Left kidney (tissue), 2 donors: ENCODE results near the gene TGFBR2. TPM values are rescaled to one million over a fixed set of nuclear protein-coding genes. Genes with fewer than 3 reads are reported as not detected.
"Not testable (repeated sequence)": the region's sequence is repeated elsewhere in the genome, so short reads cannot be mapped to it uniquely, and the experiment has no call there.

Source experiments
- DNase-seq: peaks from one replicate; pipeline ENCODE4 v3.0.0-alpha.2; 2013
- polyA plus RNA-seq: library from polyadenylated mRNA; unstranded; fragments of 120-200 nt; gene quantifications from one replicate; pipeline ENCODE4 v1.2.1, GENCODE V29; 2013; ENCODE audit not compliant: insufficient read length

TGFBR2 gene
- polyA plus RNA-seq, 1 donor, result 93.2 TPM

DNA sequence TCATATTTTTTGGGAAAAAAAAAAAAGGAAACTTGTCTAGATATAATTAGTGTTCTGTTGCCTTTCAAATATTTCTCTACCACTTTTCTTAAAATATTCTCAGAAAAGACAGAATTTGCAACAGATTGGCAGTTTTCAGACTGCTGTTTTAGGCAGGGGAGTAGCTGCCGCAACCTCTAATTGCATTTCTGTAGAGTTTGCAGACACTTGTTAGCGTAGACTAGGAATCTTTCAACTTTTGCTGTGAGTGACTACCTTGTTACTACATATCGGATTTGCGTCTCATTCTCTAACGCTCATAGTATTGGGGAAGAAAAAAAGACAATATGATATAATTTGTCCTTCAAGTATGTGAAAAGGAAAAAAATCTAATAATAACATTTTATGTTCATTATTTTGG is 10.7 kb downstream of the TGFBR2 start:
- no peak for DNase-seq

DNA sequence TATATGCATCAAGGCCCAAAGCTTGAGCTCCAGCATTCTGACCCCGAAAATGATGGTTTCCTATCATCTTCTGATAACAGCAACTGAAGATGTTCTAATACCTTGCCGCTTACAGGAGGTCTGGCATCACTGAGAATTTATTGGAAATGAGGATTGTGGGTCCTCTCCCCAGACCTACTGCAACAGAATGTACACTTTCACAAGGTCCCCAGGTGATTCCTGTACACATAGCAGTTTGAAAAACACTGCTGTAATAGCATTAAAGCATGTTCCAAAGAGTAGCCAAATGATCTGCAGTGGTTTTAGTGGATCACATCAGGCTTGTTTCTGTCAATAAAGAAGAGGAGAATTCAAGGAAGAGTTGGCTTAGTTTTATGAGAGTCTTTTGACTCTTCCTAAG is 11.3 kb downstream of the TGFBR2 start:
- no peak for DNase-seq

DNA sequence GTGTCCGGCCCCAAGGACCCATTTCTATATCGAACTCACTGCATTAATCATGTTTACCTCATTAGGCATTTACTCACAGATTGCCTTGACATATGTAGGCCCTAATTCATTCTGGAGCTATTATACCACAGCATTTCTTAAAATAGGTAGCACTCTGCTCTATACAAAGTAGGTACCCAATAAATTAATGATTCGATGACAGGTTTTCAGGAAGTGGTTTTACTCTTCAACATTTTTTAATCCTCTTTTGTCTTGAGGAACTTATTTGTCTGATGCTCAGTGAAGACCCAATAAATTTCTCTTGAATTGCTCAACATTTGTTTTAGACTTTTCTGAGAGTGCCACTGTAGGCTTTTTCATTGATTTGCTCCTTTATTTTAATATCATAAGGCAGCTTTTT is 12.1 kb downstream of the TGFBR2 start:
- DNase-seq, result no peak

DNA sequence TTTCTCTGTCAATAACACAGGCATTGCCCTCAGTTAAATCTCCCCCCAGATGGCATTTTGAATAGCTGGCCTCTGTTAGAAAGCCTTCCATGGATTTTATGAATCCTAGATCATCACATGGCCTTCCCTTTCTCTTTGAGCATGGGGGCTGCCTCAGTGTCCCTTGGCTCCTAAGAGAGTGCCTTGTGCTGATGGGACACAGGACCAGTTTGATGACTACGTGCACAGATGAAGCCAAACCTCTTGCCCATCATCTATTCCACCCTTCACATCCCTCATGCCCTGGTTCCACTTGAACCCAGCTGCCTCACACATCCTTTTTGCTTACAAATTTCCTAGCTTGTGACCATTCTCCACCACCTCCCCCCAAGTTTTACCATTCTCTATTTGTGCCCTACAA is 12.9 kb downstream of the TGFBR2 start:
- no peak for DNase-seq

DNA sequence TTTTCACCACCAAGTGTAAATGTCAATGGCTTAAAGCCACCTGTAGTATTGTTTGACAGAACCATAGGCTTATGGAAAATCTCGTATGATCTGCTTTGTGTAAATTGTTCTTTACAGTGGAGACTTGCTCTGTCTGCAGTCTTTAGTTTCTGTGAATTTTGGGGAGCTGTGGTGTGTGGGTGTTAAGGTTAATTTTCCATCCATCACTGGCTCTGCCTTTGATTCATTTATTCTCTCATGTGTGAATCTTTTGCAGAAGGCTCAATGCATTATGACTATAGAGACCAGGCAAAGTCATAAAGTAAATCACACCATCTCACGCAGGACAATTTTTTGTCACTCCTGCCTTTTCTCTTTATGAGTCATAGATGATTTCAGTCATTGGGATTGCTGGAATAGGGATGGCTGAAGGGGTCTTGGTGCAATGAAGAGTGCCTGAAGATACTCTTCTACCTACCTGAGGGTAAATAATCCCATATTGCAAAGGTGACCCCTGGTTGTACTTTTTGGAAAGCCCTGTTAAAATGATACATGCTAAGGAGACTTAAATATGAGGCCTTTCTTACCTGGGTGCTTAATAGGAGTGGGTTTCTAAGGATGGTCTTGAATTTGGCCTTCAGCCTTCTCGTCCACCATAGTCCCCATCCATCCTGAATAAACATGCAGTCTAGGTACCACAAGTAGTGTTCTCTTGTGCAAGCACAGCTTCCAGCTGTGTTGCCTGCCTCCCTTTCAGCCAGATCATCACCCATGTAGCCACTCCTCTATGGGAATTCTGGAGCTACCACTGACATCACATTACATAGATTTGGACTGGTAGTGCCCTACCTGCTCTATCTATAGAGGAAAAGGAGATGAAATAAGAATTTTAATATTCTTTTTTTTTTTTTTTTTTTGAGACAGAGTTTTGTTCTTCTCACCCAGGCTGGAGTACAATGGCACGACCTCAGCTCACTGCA is 14.3 kb downstream of the TGFBR2 start:
- DNase-seq, result no peak

DNA sequence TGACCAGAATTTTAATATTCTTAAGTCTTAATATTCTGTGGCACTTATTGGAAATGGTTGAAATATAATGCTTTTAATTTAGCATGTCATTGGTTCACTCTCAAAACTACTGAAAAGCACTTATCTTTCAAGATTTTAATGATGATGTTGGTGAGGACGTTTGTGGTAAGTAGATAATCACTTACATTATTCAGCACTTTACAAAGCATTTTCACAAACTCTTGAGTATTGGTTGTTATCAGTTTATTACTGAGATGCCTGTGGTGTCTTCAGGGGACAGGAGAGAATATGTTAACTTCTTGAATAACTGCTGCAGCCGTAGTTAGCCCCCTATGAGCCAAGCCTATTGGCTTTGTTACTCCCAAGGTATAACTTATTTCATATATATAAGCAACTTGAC is 15.2 kb downstream of the TGFBR2 start:
- no peak for DNase-seq

DNA sequence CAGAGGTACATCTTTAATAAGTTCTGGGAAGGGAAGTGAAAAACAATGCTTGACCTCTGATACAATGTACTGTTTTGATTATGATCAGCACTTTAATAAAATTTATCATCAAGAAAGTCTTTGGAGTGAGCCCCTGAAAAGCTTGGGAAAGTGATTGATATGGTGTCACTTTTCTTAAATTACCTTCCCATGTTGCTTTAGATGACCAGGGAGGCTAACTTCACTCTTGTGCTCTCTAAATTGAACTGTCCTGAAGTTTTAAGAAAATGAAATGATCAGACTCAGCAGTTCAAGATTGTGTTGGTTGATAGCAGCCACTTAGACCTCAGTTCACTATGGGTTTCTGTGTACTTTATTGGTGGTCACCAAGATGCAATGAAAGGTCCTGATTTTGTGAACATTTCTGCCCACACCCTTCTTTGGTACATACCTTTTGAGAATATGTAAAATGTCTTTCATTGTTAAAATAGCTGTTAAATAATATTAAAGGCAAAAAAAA is 15.7 kb downstream of the TGFBR2 start:
- no peak for DNase-seq

DNA sequence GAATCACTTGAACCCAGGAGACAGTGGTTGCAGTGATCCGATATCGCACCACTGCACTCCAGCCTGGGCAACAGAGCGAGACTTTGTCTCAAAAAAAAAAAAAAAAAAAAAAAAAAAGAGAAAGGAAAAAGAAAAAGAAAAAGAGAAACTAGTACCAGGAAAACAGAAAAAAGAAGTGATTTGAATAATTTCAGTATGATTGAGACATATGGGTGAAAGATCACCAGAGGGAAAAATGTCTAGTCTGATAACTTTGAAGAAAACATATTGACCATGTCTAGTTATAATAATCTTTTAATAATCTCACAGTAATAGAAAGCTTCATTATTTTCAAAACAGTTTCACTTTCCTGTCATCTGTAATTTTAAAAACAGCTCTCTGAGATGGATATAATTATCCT is 16.4 kb downstream of the TGFBR2 start:
- no peak for DNase-seq

DNA sequence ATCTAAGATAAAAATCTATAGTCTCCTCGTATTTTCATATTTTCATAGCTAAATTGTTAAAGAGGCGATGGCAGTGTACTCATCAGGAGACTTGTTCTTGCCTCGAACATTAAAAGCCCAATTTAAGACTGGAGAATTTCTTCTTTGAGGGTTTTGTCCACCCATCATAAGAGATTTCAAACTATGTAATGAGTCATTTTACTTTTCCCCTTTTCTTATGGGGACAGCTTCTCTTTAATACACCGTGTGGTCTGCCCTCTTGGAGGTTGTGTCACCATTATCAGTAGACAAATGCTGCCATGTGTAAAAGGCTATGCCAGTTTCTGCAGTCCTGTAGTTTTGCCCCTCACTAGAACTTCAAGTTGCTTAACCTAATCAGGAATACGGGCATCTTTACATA is 16.9 kb downstream of the TGFBR2 start:
- DNase-seq, result no peak

DNA sequence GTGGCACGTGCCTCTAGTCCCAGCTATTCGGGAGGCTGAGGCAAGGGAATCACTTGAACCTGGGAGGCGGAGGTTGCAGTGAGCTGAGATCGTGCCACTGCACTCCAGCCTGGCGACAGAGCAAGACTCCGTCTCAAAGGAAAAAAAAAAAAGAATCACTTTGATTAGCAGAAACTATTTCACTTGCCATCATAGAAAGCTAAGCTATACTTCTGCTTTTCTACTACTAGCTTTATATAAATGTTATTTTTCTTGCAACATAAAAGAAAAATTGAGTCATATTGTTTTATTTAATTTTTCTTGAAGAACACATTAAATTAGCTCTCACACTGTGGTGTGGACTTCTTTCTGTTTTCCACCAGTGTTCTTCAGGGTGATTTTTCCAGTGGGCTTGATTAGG is 18.1 kb downstream of the TGFBR2 start:
- DNase-seq, result not testable (repeated sequence)

DNA sequence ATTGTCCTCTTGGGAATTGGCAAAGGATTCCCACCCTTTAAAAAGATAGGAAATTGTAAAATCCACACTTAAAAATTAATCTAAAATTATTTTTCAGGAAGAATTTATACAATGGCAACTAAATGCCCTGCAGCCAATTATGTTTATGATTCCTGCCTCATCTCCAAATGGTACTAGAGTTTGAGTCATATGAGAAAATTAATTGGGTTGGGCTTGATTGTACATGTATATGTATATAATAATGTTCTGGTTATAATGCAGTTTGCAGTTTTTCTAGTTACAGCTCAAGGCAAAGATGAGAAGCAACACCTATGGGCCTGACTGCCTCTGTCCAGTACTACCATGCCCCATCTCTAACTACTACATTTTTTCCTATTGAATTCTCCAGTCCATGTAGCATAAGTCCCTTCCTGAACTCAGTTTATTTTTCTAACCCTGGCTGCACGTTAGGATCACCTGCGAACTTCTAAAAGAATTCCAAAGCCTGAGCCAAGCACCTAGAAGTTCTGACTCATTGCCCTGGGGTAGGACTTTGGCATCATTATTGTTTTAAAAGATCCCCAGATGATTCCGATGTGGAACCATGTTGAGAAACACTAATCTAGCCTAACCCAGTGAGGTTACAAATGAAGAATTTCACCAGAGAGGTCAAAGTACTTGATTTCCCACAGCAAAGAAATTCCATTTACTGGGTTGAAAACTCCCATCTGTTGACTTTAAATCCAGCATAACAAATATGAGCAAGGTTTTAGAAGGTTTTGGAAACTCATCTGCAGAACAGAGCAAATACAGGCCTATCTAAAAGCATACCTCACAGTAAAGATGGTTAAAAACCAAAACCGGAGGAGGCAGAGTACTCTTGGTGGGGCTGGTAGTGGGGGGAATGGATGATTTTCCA is 19.4 kb downstream of the TGFBR2 start:
- DNase-seq, result no peak

DNA sequence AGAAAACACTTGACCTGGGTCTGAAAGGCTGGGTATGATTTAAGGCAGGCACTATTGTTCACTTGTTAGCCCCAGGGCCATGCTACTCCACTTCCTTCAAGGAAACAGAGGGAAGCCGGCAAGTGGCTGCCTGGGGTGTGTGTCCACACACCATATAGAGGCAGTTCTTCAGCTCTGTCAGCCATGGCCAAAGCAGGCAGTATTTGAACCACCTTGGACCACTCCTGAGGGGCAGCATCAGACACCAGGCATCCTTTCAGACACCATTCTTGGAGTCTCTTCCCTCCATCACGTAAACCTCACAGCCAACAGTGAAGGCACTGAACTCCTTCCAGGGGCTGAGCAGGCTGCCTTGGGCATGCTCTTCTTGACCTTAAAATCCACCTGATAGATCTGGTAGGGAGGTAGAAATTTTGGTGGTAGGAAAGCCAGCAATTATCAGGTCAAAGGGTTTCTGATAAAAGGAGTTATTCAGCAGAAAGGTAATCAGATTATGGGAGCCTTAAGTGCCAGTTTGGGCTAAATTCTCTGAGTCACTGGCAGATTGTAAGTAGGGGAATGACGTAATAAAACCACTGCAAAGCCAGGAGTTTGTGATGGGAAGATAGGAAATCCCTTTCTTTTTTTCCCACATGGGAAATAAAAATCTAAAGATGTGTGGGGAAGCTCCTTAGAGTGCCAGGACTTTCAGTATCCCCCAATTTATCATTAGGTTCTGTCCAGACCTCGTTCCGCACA is 20.2 kb downstream of the TGFBR2 start:
- no peak for DNase-seq

DNA sequence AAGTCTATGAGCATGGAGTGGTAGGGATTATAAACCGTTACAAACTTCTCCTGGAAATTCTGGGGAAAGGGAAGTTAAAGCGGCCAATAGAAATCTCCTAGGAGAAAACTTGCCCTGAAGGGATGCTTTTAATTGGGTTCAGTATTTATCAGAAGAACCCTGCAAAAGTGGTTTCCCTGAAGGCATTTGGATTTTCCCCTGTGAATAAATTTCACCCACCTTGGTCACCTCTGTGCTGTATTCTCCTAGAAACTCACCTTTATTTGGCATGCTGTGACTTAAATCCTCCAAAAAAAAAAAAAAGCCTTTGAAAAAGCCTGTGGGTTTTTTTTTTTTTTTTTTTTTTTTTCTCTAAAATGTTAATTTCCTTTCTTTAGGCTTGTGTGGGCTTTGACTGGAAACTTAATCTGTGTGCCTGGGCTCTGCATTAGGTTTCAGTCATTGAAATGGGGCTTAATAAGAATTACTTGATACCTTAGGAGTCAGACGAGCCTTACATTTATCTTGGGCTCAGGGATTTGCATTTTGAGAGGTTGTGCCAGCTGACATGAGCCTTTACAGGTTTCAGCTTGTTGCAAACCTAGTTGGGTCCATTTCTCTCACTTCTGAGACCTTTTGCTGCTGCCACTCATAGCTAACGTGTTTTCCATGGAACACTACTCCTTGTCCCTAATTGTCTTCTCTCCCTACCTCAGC is 22.0 kb downstream of the TGFBR2 start:
- DNase-seq, result no peak

DNA sequence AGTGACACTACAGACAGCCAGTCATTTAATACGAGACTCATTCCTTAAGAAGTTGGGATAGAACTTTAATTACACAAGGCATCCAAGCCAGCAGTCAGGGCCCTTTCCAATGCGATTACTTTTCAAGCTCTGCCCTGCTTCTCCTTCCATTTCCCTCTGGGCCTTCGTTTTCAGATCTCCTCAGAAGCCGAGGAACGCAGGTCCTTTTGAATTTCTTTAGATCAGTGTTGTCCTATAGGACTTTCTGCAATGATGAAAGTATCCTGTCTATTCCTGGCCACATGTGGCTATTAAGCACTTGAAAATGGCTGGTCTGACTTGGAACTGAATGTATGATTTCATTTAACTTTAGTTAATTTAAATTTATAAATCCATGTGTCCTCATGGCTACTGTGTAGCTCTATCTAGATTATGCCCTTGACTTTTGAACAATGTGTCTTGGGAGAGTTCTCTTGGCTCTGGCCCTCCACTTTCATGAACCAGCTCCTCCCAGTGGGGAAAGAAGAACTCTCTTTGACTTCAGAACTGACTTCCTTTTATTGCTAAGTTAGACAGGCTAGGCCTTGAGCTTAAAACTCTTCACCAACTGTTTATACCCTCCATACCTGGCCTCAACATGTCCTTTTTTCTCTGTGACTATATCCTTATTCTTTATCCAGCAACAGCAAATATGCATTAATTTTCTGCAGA is 22.6 kb downstream of the TGFBR2 start:
- DNase-seq, result no peak

DNA sequence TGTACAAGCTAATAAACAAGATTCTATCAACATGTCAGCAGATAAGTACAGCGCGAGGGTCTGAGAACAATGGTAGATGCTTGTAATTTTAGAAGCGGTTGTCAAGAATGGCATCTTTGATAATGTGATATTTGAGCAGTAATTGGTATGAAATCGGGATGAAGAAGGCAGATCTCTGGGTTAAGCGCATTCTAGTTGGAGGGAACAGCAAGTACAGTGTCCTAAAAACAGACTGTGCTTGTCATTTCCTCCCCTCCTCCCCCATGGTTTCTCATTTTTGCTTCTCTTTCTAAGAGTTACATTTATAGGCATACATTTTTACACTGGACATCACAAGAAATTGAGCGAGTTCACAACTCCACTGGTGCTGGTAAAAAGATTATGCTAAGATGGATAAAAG is 23.3 kb downstream of the TGFBR2 start:
- no peak for DNase-seq

DNA sequence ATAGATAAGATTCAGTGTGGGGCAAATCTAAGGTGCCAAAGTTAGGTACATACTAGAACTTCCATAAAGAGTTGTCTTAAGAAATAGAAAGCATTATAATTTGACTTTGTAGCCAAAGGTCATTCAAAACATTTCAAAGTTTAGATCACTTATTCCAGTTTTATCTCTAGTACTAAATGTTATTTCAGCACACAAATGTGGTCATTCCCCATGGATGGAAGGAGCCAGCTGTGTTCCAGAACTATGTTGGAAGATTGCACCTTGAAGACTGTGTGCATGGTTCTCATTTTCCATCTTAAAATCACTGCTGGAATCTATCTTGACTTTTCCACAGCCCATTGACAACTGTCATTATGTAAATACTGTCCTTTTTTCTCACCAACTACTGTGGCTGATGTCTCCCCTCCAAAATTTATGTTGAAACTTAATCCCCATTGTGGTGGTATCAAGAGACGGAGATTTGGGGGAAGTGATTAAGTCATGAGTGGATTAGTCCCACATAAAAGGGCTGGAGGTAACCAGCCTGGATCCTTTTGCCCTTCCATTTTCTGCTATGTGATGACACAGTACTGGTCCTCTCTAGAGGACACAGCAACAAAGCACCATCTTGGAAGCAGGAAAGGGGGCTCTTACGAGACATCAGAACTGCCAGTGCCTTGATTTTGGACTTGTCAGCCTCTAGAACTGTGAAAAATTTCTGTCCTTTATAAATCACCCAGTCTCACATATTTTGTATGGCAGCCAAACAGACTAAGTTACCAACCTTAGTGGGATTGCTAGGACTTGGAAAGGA is 24.0 kb downstream of the TGFBR2 start:
- no peak for DNase-seq

DNA sequence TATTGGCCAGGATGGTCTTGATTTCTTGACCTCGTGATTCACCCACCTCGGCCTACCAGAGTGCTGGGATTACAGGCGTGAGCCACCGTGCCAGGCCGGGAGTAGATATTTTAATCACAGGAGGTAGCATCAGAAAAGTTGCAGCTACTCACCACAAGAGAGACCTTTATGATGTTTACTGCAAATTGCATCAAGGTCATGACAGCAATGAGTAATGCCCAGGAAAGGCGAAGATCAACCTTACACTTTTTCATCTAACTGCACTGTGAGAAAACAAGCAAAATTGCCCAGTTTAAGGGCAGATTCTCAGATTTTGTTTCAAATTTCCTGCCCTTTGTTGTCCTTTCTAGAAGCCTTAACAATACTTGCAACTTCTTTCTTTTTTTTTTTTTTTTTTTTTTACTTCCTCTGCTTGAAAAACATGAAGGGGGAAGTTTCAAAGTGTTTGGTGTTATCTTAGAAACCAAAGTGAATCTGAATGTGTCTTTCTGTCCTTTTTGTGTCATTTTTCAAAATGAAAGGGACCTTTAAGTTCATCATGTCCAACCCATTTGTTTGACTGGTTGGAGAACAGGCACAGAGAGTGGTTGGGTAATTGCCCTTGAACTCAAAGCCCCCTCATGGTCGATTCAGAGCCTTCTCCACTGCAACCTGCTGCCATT is 25.0 kb downstream of the TGFBR2 start:
- no peak for DNase-seq

DNA sequence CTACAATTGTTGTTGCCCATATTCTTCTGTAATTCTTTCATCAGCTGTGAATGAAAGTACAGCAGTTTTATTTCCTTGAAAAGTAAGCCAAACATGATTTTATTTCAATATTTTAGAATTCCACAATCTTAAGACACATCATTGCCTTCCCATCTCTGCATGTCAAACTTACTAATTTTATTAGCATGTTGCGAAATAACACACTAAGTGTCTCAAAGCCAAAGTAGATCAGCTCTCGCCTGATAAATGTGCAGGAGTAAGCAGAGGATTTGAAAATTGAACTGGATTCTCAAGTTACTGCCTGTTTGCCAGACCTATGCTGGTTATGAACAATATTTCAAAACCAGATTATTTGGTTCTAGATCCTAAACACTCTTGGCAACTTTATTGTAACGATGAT is 25.7 kb downstream of the TGFBR2 start:
- no peak for DNase-seq

DNA sequence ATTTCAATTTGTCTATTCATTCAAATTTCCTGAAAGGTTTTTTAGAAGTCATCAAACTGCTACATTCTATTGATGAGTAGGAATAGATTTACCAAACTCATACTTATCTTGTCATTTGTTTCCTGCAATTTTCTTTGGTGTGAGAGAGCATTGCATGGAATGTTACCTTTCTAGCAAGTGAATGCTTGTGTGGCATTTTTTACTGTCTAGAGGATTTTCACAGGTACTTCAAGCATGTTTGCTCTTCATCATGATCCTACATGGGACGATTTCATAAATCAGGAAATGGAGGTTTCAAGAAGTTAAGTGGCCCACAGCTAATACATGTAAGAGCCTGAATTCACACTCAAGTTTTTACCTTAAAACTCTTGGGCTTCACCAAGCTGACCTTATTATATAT is 26.1 kb downstream of the TGFBR2 start:
- no peak for DNase-seq

DNA sequence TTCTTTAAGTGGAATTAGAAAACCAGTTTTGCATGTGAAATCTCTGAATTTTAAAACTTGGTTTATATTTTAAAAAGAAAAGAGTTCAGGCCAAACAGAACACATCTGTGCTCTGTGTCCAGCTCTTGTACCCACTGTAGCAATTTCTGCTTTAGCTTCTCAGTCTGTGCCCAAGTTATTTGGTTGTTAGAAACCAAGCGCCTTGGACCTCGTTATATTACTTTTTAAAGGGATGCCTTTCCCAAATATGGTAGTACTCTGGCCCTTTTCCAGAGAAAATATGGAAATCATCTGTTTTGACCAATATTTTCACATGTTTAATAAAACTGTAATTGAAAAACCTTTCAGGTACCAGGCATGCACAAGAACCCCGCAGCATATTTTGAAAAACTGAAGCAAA is 27.3 kb downstream of the TGFBR2 start:
- no peak for DNase-seq
